ENCODE measurements around the gene RAPGEF5.

Gene RAPGEF5

GRCh38 chr7:22150221-22150620, 206.7 kb downstream of the RAPGEF5 start:
- ChIA-PET POLR2A (no interaction called here), CTCF (no interaction called here)
- no peak for DNase-seq (ENCODE audit: extremely low spot score)
- no peak for TF ChIP-seq CTCF (IDR thresholded peaks at IDR 0.05; ENCODE audit: control extremely low read depth, extremely low read depth, low read depth, missing control alignments)

GRCh38 chr7:22147868-22148267, 209.1 kb downstream of the RAPGEF5 start:
- TF ChIP-seq CTCF (IDR thresholded peaks at IDR 0.05; ENCODE audit: control extremely low read depth, extremely low read depth, low read depth, missing control alignments): no peak
- no peak for DNase-seq (ENCODE audit: extremely low spot score)
- POLR2A ChIA-PET: no interaction called here
- CTCF ChIA-PET: no interaction called here

GRCh38 chr7:22146961-22147512, 209.9 kb downstream of the RAPGEF5 start:
- DNase-seq (ENCODE audit: extremely low spot score): peak; percentile 10
- ChIA-PET POLR2A (no interaction called here), CTCF (no interaction called here)
- TF ChIP-seq CTCF (IDR thresholded peaks at IDR 0.05; ENCODE audit: control extremely low read depth, extremely low read depth, low read depth, missing control alignments): no peak

GRCh38 chr7:22144950-22145349, 212.0 kb downstream of the RAPGEF5 start:
- no peak for TF ChIP-seq CTCF (IDR thresholded peaks at IDR 0.05; ENCODE audit: control extremely low read depth, extremely low read depth, low read depth, missing control alignments)
- POLR2A ChIA-PET: no interaction called here
- no peak for DNase-seq (ENCODE audit: extremely low spot score)
- CTCF ChIA-PET: interaction anchor here (2.5 kb wide), 1 partner anchor 10 kb away, joined by 6 read pairs; no protein-coding TSS in a partner anchor

- ChIA-PET POLR2A (no interaction called here), CTCF (interaction anchor here (0.7 to 2.5 kb wide), 3 partner anchors 8 to 33 kb away, joined by 3 to 6 read pairs (median 5); no protein-coding TSS in a partner anchor)
- no peak for DNase-seq (ENCODE audit: extremely low spot score)
- TF ChIP-seq CTCF (IDR thresholded peaks at IDR 0.05; ENCODE audit: control extremely low read depth, extremely low read depth, low read depth, missing control alignments): no peak
These were observed 213.5 kb downstream of the RAPGEF5 start for GRCh38 chr7:22143491-22143890.

GRCh38 chr7:22142572-22142971, 214.4 kb downstream of the RAPGEF5 start:
- no peak for DNase-seq (ENCODE audit: extremely low spot score)
- ChIA-PET POLR2A (no interaction called here), CTCF (interaction anchor here (0.7 to 3.7 kb wide), 5 partner anchors 11 to 279 kb away, joined by 3 to 19 read pairs (median 5); no protein-coding TSS in a partner anchor)
- no peak for TF ChIP-seq CTCF (IDR thresholded peaks at IDR 0.05; ENCODE audit: control extremely low read depth, extremely low read depth, low read depth, missing control alignments)
